ENCODE measurements around the gene DDR2. TPM values are rescaled to one million over a fixed set of nuclear protein-coding genes. Genes with fewer than 3 reads are reported as not detected.

Gene DDR2
- total RNA-seq, result 75.1 TPM

GRCh38 chr1:162632217-162632666 is at the start of gene DDR2:
Gene DDR2, plus strand, starts transcription at chr1:162632464. Its CDS starts 86,600 bp downstream, at chr1:162719064.

GRCh38 chr1:162790303-162790984 is 158.2 kb downstream of the DDR2 start, which contains the start of gene HSD17B7:
Gene HSD17B7, plus strand, starts transcription at chr1:162790702. Its CDS starts 99 bp downstream, at chr1:162790801.

Other genes with a start within 250 kb of the DDR2 start
- 0.33 TPM for gene SH2D1B, start 220.3 kb upstream of the DDR2 start, total RNA-seq
- 50.5 TPM for gene UHMK1, start 134.6 kb upstream of the DDR2 start, total RNA-seq
- 55.7 TPM for gene UAP1, start 70.7 kb upstream of the DDR2 start, total RNA-seq
- gene HSD17B7, start 158.2 kb downstream of the DDR2 start, total RNA-seq, result 21.2 TPM
- gene CCDC190, start 228.7 kb downstream of the DDR2 start, total RNA-seq, result 0.66 TPM

Data from camera-type eye (tissue), 1 donor.